Neural cell (in vitro differentiated cells): Measurements from ENCODE around the gene EPB41L2. TPM values are rescaled to one million over a fixed set of nuclear protein-coding genes. Genes with fewer than 3 reads are reported as not detected.
"Not testable (repeated sequence)": the region's sequence is repeated elsewhere in the genome, so short reads cannot be mapped to it uniquely, and the experiment has no call there.

Experiments
- H2AFZ ChIP-seq: fragments of 200-600, 300-800 bp; sonication (generic), shearing (Covaris generic); 2 replicates; pipeline ENCODE4 v1.6.0; 2014; ENCODE audit warnings: low read depth, mild to moderate bottlenecking, antibody characterized with exemption, low read length, moderate library complexity
- H3F3A ChIP-seq: fragments of 200-600 bp; shearing (Covaris generic); 2 replicates; pipeline ENCODE4 v1.6.1; 2016; ENCODE audit warnings: mild to moderate bottlenecking, moderate library complexity, mixed read lengths, antibody characterized with exemption, low read length; ENCODE audit not compliant: insufficient read depth, poor library complexity, severe bottlenecking
- H3K27ac ChIP-seq: fragments of 200-600, 300-800 bp; sonication (generic), shearing (Covaris generic); 2 replicates; pipeline ENCODE4 v1.5.1; 2014; ENCODE audit warnings: mild to moderate bottlenecking, low read length, moderate library complexity
- H3K27me3 ChIP-seq: fragments of 300-800, 200-600 bp; sonication (generic), shearing (Covaris generic); 2 replicates; pipeline ENCODE4 v1.6.0; 2014; ENCODE audit warnings: mild to moderate bottlenecking, low read depth, low read length, moderate library complexity; ENCODE audit not compliant: insufficient read depth
- H3K36me3 ChIP-seq: fragments of 300-800, 200-600 bp; sonication (generic), shearing (Covaris generic); 2 replicates; pipeline ENCODE4 v1.5.1; 2014; ENCODE audit warnings: mild to moderate bottlenecking, antibody characterized with exemption, low read length, moderate library complexity; ENCODE audit not compliant: insufficient read depth
- H3K4me2 ChIP-seq: fragments of 300-800, 200-600 bp; sonication (generic), shearing (Covaris generic); 2 replicates; pipeline ENCODE4 v1.6.0; 2014; ENCODE audit warnings: mild to moderate bottlenecking, low read length
- H3K4me3 ChIP-seq: fragments of 300-800, 200-600 bp; sonication (generic), shearing (Covaris generic); 2 replicates; pipeline ENCODE4 v1.5.1; 2014; ENCODE audit warnings: mild to moderate bottlenecking, low read length, moderate library complexity
- H3K79me2 ChIP-seq: fragments of 200-600 bp; shearing (Covaris generic); replicated peaks from 2 replicates; pipeline ENCODE4 v1.6.0; 2014; ENCODE audit warnings: mild to moderate bottlenecking, low read length, moderate library complexity; ENCODE audit not compliant: insufficient read depth
- H3K9ac ChIP-seq: fragments of 300-800, 200-600 bp; sonication (generic), shearing (Covaris generic); 2 replicates; pipeline ENCODE4 v1.6.1; 2016; ENCODE audit warnings: mild to moderate bottlenecking, low read length, mixed read lengths
- H3K9me2 ChIP-seq: fragments of 200-600 bp; shearing (Covaris generic); 2 replicates; pipeline ENCODE4 v1.6.1; 2016; ENCODE audit warnings: mild to moderate bottlenecking, low read length, mixed read lengths; ENCODE audit not compliant: insufficient read depth
- H3K9me3 ChIP-seq: fragments of 200-600, 300-800 bp; sonication (generic), shearing (Covaris generic); 2 replicates; pipeline ENCODE4 v1.6.1; 2016; ENCODE audit warnings: mild to moderate bottlenecking, mixed run types, low read length, moderate library complexity, mixed read lengths
- H4K20me1 ChIP-seq: fragments of 200-600 bp; shearing (Covaris generic); 2 replicates; pipeline ENCODE4 v1.6.1; 2016; ENCODE audit warnings: mild to moderate bottlenecking, mixed run types; ENCODE audit not compliant: insufficient read depth
- EP300 ChIP-seq: fragments of 450-650 bp; conservative IDR thresholded peaks from 2 replicates; pipeline ENCODE4 v1.6.1; 2014; ENCODE audit warnings: antibody characterized with exemption, mild to moderate bottlenecking, moderate library complexity; ENCODE audit not compliant: poor library complexity, severe bottlenecking
- EZH2 ChIP-seq: fragments of 200-600, 300-800 bp; shearing (Covaris generic), sonication (generic); IDR thresholded peaks from 2 replicates; pipeline ENCODE4 v1.6.1; 2014; ENCODE audit warnings: antibody characterized with exemption, low read length, borderline replicate concordance, mild to moderate bottlenecking; ENCODE audit not compliant: insufficient read depth, poor library complexity, severe bottlenecking
- MXI1 ChIP-seq: fragments of 450-650 bp; conservative IDR thresholded peaks from 2 replicates; pipeline ENCODE4 v1.6.1; 2014; ENCODE audit warnings: antibody characterized with exemption, mild to moderate bottlenecking; ENCODE audit not compliant: poor library complexity, severe bottlenecking
- POLR2AphosphoS5 ChIP-seq: IDR thresholded peaks from 2 replicates; pipeline ENCODE4 v1.6.1; 2012
- RAD21 ChIP-seq: fragments of 450-650 bp; conservative IDR thresholded peaks from 2 replicates; pipeline ENCODE4 v1.6.1; 2014; ENCODE audit warnings: antibody characterized with exemption, mild to moderate bottlenecking, moderate library complexity
- SMC3 ChIP-seq: fragments of 450-650 bp; conservative IDR thresholded peaks from 2 replicates; pipeline ENCODE4 v1.6.1; 2014; ENCODE audit warnings: antibody characterized with exemption, mild to moderate bottlenecking, moderate library complexity; ENCODE audit not compliant: poor library complexity
- TAF1 ChIP-seq: IDR thresholded peaks from 2 replicates; pipeline ENCODE4 v1.6.1; 2012; ENCODE audit warnings: low read depth
- polyA plus RNA-seq: library from polyadenylated mRNA; depleted of rRNA; stranded (reverse); fragments of >200 nt; gene quantifications from 2 replicates; pipeline ENCODE4 v1.2.3, GENCODE V29; 2014
- TF ChIP-seq, protein P1 (sequence below): IDR thresholded peaks from 2 replicates; pipeline ENCODE4 v1.6.1; 2012; ENCODE audit warnings: borderline replicate concordance
- TF ChIP-seq, protein P2 (sequence below): fragments of 450-650 bp; IDR thresholded peaks from 2 replicates; pipeline ENCODE4 v1.5.1; 2014; ENCODE audit warnings: antibody characterized with exemption, mild to moderate bottlenecking, moderate library complexity; ENCODE audit not compliant: poor library complexity, severe bottlenecking

The EPB41L2 gene
- polyA plus RNA-seq, 1 donor from 2014 or later, result 13.5 TPM

DNA sequence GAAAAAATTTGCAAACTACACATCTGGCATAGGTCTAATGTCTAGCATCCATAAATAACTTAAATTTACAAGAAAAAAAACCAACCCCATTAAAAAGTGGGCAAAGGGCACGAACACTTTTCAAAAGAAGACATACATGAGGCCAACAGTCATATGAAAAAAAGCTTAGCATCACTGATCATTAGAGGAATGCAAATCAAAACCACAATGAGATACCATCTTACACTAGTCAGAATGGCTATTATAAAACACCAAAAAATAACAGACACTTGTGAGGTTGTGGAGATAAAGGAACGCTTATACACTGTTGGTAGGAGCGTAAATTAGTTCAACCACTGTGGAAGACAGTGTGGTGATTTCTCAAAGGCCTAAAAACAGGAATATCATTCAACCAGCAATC lies 33.7 kb upstream of the EPB41L2 start:
- Histone ChIP-seq H3K79me2 (no peaks in the 10 kb centered on the region), H3K4me2 (no peak overlapping the region), H3K9me2 (no peaks in the 10 kb centered on the region), H3K9ac (no peak overlapping the region), H3K4me3 (no peak overlapping the region), H3K9me3 (no peaks in the 10 kb centered on the region), H2AFZ (no peak overlapping the region), H4K20me1 (no peaks in the 10 kb centered on the region), H3K27me3 (no peaks in the 10 kb centered on the region), H3K27ac (no peak overlapping the region), H3F3A (no peaks in the 10 kb centered on the region), H3K36me3 (no peaks in the 10 kb centered on the region)
- TF ChIP-seq, protein P1, sequence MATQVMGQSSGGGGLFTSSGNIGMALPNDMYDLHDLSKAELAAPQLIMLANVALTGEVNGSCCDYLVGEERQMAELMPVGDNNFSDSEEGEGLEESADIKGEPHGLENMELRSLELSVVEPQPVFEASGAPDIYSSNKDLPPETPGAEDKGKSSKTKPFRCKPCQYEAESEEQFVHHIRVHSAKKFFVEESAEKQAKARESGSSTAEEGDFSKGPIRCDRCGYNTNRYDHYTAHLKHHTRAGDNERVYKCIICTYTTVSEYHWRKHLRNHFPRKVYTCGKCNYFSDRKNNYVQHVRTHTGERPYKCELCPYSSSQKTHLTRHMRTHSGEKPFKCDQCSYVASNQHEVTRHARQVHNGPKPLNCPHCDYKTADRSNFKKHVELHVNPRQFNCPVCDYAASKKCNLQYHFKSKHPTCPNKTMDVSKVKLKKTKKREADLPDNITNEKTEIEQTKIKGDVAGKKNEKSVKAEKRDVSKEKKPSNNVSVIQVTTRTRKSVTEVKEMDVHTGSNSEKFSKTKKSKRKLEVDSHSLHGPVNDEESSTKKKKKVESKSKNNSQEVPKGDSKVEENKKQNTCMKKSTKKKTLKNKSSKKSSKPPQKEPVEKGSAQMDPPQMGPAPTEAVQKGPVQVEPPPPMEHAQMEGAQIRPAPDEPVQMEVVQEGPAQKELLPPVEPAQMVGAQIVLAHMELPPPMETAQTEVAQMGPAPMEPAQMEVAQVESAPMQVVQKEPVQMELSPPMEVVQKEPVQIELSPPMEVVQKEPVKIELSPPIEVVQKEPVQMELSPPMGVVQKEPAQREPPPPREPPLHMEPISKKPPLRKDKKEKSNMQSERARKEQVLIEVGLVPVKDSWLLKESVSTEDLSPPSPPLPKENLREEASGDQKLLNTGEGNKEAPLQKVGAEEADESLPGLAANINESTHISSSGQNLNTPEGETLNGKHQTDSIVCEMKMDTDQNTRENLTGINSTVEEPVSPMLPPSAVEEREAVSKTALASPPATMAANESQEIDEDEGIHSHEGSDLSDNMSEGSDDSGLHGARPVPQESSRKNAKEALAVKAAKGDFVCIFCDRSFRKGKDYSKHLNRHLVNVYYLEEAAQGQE, result no peak
- TF ChIP-seq SMC3 (no peak), EP300 (no peak), MXI1 (no peak), RAD21 (no peak), EZH2 (no peak), TAF1 (no peak), POLR2AphosphoS5 (no peak)
- TF ChIP-seq, protein P2, sequence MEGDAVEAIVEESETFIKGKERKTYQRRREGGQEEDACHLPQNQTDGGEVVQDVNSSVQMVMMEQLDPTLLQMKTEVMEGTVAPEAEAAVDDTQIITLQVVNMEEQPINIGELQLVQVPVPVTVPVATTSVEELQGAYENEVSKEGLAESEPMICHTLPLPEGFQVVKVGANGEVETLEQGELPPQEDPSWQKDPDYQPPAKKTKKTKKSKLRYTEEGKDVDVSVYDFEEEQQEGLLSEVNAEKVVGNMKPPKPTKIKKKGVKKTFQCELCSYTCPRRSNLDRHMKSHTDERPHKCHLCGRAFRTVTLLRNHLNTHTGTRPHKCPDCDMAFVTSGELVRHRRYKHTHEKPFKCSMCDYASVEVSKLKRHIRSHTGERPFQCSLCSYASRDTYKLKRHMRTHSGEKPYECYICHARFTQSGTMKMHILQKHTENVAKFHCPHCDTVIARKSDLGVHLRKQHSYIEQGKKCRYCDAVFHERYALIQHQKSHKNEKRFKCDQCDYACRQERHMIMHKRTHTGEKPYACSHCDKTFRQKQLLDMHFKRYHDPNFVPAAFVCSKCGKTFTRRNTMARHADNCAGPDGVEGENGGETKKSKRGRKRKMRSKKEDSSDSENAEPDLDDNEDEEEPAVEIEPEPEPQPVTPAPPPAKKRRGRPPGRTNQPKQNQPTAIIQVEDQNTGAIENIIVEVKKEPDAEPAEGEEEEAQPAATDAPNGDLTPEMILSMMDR, result no peak

DNA sequence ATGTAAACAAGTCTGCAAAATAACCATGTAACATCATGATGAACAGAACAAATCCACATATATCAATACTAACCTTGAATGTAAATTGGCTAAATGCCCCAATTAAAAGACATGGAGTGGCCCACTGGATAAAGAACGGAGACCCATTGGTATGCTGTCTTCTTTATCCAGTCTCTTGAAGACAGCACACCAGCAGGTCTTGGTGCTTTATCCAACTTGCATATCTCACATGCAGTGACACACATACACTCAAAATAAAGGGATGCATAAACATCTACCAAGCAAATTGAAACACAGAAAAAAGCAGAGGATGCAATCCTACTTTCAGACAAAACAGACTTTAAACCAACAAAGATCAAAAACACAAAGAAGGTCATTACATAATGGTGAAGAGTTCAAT lies 30.3 kb upstream of the EPB41L2 start:
- no peak overlapping the region for H3K27ac ChIP-seq
- H4K20me1 ChIP-seq, result no peaks in the 10 kb centered on the region
- no peak overlapping the region for H3K4me3 ChIP-seq
- no peak overlapping the region for H3K4me2 ChIP-seq
- H3K36me3 ChIP-seq, result no peaks in the 10 kb centered on the region
- no peaks in the 10 kb centered on the region for H3K27me3 ChIP-seq
- TF ChIP-seq, protein P2, result no peak
- H2AFZ ChIP-seq, result no peak overlapping the region
- no peaks in the 10 kb centered on the region for H3K9me2 ChIP-seq
- no peaks in the 10 kb centered on the region for H3K9me3 ChIP-seq
- no peaks in the 10 kb centered on the region for H3K79me2 ChIP-seq
- no peaks in the 10 kb centered on the region for H3F3A ChIP-seq
- no peak overlapping the region for H3K9ac ChIP-seq

DNA sequence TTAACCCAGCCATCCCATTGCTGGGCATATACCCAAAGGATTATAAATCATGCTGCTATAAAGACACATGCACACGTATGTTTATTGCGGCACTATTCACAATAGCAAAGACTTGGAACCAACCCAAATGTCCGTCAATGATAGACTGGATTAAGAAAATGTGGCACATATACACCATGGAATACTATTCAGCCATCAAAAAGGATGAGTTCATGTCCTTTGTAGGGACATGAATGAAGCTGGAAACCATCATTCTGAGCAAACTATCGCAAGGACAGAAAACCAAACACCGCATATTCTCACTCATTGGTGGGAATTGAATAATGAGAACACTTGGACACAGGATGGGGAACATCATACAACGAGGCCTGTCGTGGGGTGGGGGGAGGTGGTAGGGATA lies 28.9 kb upstream of the EPB41L2 start:
- not testable (repeated sequence) for H3F3A ChIP-seq, H3K4me2 ChIP-seq, H4K20me1 ChIP-seq, H3K9ac ChIP-seq, H3K36me3 ChIP-seq, H3K27me3 ChIP-seq, H3K79me2 ChIP-seq, H3K4me3 ChIP-seq, H3K9me3 ChIP-seq, H3K27ac ChIP-seq, H3K9me2 ChIP-seq, H2AFZ ChIP-seq

DNA sequence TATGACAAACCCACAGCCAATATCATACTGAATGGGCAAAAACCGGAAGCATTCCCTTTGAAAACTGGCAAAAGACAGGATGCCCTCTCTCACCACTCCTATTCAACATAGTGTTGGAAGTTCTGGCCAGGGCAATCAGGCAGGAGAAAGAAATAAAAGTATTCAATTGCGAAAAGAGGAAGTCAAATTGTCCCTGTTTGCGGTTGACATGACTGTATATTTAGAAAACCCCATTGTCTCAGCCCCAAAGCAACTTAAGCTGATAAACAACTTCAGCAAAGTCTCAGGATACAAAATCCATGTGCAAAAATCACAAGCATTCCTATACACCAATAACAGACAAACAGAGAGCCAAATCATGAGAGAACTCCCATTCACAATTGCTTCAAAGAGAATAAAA lies 27.3 kb upstream of the EPB41L2 start:
- not testable (repeated sequence) for H3K4me3 ChIP-seq, H3K27ac ChIP-seq, H3F3A ChIP-seq, H3K27me3 ChIP-seq, H3K9me3 ChIP-seq, H3K9me2 ChIP-seq, H3K79me2 ChIP-seq, H3K36me3 ChIP-seq, H3K9ac ChIP-seq, H2AFZ ChIP-seq, H3K4me2 ChIP-seq, H4K20me1 ChIP-seq
